Caco-2 (cell line): ENCODE data around the gene PTPN23. TPM values are rescaled to one million over a fixed set of nuclear protein-coding genes. Genes with fewer than 3 reads are reported as not detected.
"Not testable (repeated sequence)": the region's sequence is repeated elsewhere in the genome, so short reads cannot be mapped to it uniquely, and the experiment has no call there.

Experiments used
- BruUV-seq: library from RNA; stranded (reverse); fragments of 400-500 nt; replicated peaks from 2 replicates; lab custom pipeline; 2021; lab: Mats Ljungman, UMichigan
- CTCF ChIA-PET: fragments of 300-600 bp; sonication (Branson Sonifier 250); formaldehyde crosslinking; loops from one replicate; lab custom pipeline; 2022; ENCODE audit warnings: antibody characterized with exemption; lab: Charles Lee
- POLR2A ChIA-PET: fragments of 300-600 bp; sonication (Branson Sonifier 250); formaldehyde crosslinking; loops from one replicate; lab custom pipeline; 2022; ENCODE audit warnings: antibody characterized with exemption; lab: Charles Lee
- DNase-seq, 2 experiments: peaks; one replicate each; pipeline versions ENCODE4 v3.0.0 to v3.0.0-alpha.2; 2020 to 2022
- H3K27me3 ChIP-seq: replicated peaks from 2 replicates; pipeline ENCODE4 v1.6.0; 2011; ENCODE audit warnings: low read length; ENCODE audit not compliant: control insufficient read depth, insufficient read depth
- H3K36me3 ChIP-seq: 2 replicates; pipeline ENCODE4 v1.5.1; 2011; ENCODE audit warnings: low read length; ENCODE audit not compliant: control insufficient read depth, insufficient read depth
- H3K4me1 ChIP-seq: fragments of 250-450 bp; sonication (Bioruptor Pico); 2 replicates; pipeline ENCODE4 v1.5.1; 2020; ENCODE audit warnings: mild to moderate bottlenecking
- H3K4me3 ChIP-seq: 2 replicates; pipeline ENCODE4 v1.5.1; 2011; ENCODE audit warnings: low read depth, mild to moderate bottlenecking, control low read depth, low read length
- H3K9me3 ChIP-seq: fragments of 250-450 bp; sonication (Bioruptor Pico); 2 replicates; pipeline ENCODE4 v1.5.1; 2020; ENCODE audit warnings: mild to moderate bottlenecking, moderate library complexity
- H3K27ac Mint-ChIP-seq: one replicate; pipeline ENCODE4 v1.8.0; 2022; ENCODE audit warnings: mixed read lengths; ENCODE audit not compliant: unreplicated experiment
- H3K27me3 Mint-ChIP-seq: one replicate; pipeline ENCODE4 v1.8.0; 2022; ENCODE audit warnings: mixed read lengths; ENCODE audit not compliant: insufficient read depth, unreplicated experiment
- H3K36me3 Mint-ChIP-seq: one replicate; pipeline ENCODE4 v1.8.0; 2022; ENCODE audit warnings: mild to moderate bottlenecking, mixed read lengths; ENCODE audit not compliant: insufficient read depth, unreplicated experiment
- H3K4me1 Mint-ChIP-seq: one replicate; pipeline ENCODE4 v1.8.0; 2022; ENCODE audit warnings: low read depth, mixed read lengths; ENCODE audit not compliant: unreplicated experiment
- H3K4me3 Mint-ChIP-seq: one replicate; pipeline ENCODE4 v1.8.0; 2022; ENCODE audit warnings: mild to moderate bottlenecking, moderate library complexity, mixed read lengths; ENCODE audit not compliant: unreplicated experiment
- H3K9me3 Mint-ChIP-seq: one replicate; pipeline ENCODE4 v1.8.0; 2022; ENCODE audit warnings: mixed read lengths; ENCODE audit not compliant: unreplicated experiment
- intact Hi-C: fragments of 100-400 bp; cut with micrococcal nuclease; formaldehyde crosslinking; loops from one replicate; pipeline ENCODE4 v1.10.0; 2022; ENCODE audit not compliant: unreplicated experiment
- total RNA-seq: library from RNA; stranded (reverse); gene quantifications from 2 replicates; pipeline ENCODE4 v1.2.3, GENCODE V29; 2022
- TF ChIP-seq, protein P1 (sequence below), 2 experiments: fragments of 200-600 bp in 1 of 2; IDR thresholded peaks; 1 replicate in 1 of 2; 2 replicates in 1 of 2; pipeline versions ENCODE4 v1.5.1 to v1.8.0; 2011 to 2022; ENCODE audit warnings: antibody characterized with exemption in 1 of 2, control low read depth in 1 of 2, inconsistent platforms in 1 of 2, low read depth in 1 of 2, low read length in 1 of 2, mild to moderate bottlenecking in 1 of 2, moderate library complexity in 1 of 2; ENCODE audit not compliant: insufficient read depth in 1 of 2, severe bottlenecking in 1 of 2, unreplicated experiment in 1 of 2

PTPN23 gene
- total RNA-seq, 1 experiment from 2014 or later, result 49.6 TPM

DNA sequence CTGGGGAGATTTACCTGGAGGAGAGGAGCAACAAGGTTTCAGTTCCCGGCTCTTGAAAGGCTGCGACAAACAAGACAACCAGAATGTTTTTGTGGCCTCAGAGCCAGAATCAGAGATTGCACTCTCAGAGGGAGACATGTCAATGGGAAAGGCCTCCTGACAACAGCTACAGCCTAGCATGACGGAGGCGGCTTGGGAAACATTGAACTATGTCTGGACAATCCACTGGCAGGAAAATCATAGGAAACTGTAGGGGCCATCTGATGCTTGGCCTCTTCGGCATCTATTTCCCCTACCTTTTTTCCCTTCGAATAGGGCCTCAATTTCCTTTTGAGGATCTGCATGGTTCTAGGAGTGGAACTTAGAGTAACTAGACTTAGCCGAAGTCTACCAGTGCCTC lies 13.2 kb upstream of the PTPN23 start:
- H3K4me3 Mint-ChIP-seq, result no peak overlapping the region
- H3K27ac Mint-ChIP-seq, result no peak overlapping the region
- Histone ChIP-seq H3K4me1 (no peaks in the 10 kb centered on the region), H3K27me3 (no peaks in the 10 kb centered on the region), H3K4me3 (no peak overlapping the region), H3K9me3 (no peaks in the 10 kb centered on the region), H3K36me3 (no peaks in the 10 kb centered on the region)
- H3K27me3 Mint-ChIP-seq, result no peaks in the 10 kb centered on the region
- no peaks in the 10 kb centered on the region for H3K9me3 Mint-ChIP-seq
- TF ChIP-seq, protein P1, sequence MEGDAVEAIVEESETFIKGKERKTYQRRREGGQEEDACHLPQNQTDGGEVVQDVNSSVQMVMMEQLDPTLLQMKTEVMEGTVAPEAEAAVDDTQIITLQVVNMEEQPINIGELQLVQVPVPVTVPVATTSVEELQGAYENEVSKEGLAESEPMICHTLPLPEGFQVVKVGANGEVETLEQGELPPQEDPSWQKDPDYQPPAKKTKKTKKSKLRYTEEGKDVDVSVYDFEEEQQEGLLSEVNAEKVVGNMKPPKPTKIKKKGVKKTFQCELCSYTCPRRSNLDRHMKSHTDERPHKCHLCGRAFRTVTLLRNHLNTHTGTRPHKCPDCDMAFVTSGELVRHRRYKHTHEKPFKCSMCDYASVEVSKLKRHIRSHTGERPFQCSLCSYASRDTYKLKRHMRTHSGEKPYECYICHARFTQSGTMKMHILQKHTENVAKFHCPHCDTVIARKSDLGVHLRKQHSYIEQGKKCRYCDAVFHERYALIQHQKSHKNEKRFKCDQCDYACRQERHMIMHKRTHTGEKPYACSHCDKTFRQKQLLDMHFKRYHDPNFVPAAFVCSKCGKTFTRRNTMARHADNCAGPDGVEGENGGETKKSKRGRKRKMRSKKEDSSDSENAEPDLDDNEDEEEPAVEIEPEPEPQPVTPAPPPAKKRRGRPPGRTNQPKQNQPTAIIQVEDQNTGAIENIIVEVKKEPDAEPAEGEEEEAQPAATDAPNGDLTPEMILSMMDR (IDR thresholded peaks at IDR 0.05; ENCODE audit: insufficient read depth in 1 of 2, low read depth in 1 of 2, low read length in 1 of 2, severe bottlenecking in 1 of 2, unreplicated experiment in 1 of 2), result no peak
- CTCF ChIA-PET, result no interaction called here
- POLR2A ChIA-PET, result no interaction called here
- peak in 1 of 2 experiments; percentile 6 for DNase-seq
- peaks cover 6% of the 10 kb centered on the region for H3K4me1 Mint-ChIP-seq
- no peaks in the 10 kb centered on the region for H3K36me3 Mint-ChIP-seq
- intact Hi-C loops, result no loop called here
- BruUV-seq, result no TSS peak

DNA sequence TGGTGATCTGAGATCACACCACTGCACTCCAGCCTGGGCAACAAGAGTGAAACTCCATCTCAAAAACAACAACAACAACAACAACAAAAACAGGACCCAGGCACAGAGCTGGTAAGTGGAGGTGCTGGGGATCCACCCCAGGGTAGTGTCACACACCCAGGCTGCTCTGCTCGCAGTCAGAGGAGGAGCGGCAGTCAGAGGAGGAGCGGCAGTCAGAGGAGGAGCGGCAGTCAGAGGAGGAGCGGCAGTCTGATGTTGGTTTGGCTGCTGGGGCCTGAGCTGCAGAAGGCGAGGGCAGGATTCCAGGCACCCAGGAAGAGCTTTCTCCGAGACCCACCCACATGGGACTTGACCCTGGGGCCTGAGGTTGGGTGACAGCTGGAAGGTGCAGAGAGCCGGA lies 10.8 kb upstream of the PTPN23 start:
- H3K4me3 ChIP-seq, H3K9me3 ChIP-seq, H3K4me3 Mint-ChIP-seq, H3K9me3 Mint-ChIP-seq, POLR2A ChIA-PET, H3K4me1 ChIP-seq, H3K27me3 Mint-ChIP-seq, H3K36me3 ChIP-seq, H3K27ac Mint-ChIP-seq, BruUV-seq, H3K36me3 Mint-ChIP-seq, H3K4me1 Mint-ChIP-seq, CTCF ChIA-PET, H3K27me3 ChIP-seq: not testable (repeated sequence)
- intact Hi-C loops, result loop anchor here (2.0 kb wide), 1 partner anchor 119 kb away; no protein-coding TSS in a partner anchor
- peak in 1 of 2 experiments; percentile 8 for DNase-seq

DNA sequence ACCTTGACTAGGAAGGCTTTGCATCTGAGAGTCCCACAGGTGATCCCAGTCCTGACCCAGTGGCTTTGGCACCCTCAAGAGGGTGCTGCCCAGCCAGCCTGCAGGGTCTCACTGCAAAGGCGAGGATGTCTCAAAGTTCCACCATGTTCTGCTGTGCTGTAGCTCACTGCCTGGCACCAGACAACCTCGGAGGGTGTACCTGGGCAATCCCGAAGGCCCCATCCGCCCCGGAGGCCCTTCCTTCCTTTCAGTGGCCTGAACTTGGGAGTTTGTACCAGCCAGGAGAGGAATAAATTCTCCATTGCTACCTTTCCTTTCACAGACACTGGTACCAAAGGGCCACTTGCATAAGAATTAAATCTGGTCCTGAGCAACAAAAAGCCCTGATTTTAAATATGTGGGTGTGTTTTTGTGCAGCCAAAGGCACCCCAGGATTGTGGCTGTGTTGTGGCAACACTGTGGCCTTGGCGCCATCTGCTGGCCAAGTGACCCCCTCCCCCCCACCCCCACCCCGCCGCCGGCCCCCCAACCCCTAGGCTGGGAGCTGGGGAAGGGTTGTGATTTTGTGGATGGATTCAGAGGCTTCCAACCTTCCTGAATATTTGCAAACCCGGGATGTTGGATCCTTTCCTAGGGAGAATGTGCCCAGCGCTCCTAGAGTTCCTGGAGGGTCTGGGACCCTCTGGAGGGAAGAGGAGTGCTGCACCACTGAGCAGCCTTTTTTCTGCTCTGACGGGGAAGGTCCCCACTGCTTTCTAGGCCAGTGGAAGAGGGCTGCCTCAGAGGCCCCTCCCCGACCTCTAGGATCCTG lies 9.7 kb upstream of the PTPN23 start:
- no peaks in the 10 kb centered on the region for H3K9me3 ChIP-seq
- TF ChIP-seq, protein P1 (IDR thresholded peaks at IDR 0.05; ENCODE audit: insufficient read depth in 1 of 2, low read depth in 1 of 2, low read length in 1 of 2, severe bottlenecking in 1 of 2, unreplicated experiment in 1 of 2), result peak; percentile 31 to 51
- H3K27ac Mint-ChIP-seq, result no peak overlapping the region
- H3K36me3 Mint-ChIP-seq, result no peaks in the 10 kb centered on the region
- no peaks in the 10 kb centered on the region for H3K27me3 ChIP-seq
- no peak overlapping the region for H3K4me3 Mint-ChIP-seq
- no peak overlapping the region for H3K4me3 ChIP-seq
- intact Hi-C loops, result loop anchor here (2.0 kb wide), 1 partner anchor 120 kb away; no protein-coding TSS in a partner anchor
- no peaks in the 10 kb centered on the region for H3K9me3 Mint-ChIP-seq
- no peaks in the 10 kb centered on the region for H3K4me1 ChIP-seq
- H3K27me3 Mint-ChIP-seq, result no peaks in the 10 kb centered on the region
- no peak for DNase-seq
- CTCF ChIA-PET, result interaction anchor here (0.6 to 1.0 kb wide), 5 partner anchors 14 to 428 kb away, joined by 3 to 5 read pairs (median 3); no protein-coding TSS in a partner anchor
- no peaks in the 10 kb centered on the region for H3K36me3 ChIP-seq
- peaks cover 15% of the 10 kb centered on the region for H3K4me1 Mint-ChIP-seq
- no TSS peak for BruUV-seq
- POLR2A ChIA-PET, result interaction anchor here (0.5 kb wide), 1 partner anchor 10 kb away, joined by 3 read pairs; the partner anchor contains the start of gene PTPN23
